Fibroblast of the conjunctiva (primary cell): ENCODE results near the gene PIERCE2.
"Not testable (repeated sequence)": the region's sequence is repeated elsewhere in the genome, so short reads cannot be mapped to it uniquely, and the experiment has no call there.

Source experiments
- DNase-seq: peaks from one replicate; pipeline ENCODE4 v3.0.0-alpha.2; 2010; ENCODE audit warnings: low read depth

Gene PIERCE2

GRCh38 chr15:55408012-55408928 is at the start of gene PIERCE2, which contains the start of gene CCPG1:
TSS of gene PIERCE2 (plus strand) at chr15:55408495. CDS start at chr15:55408769, 274 bp downstream.
TSS of gene CCPG1 (minus strand) at chr15:55408359. CDS start at chr15:55389424, 18,935 bp downstream.
- peak; percentile 95 for DNase-seq

DNA sequence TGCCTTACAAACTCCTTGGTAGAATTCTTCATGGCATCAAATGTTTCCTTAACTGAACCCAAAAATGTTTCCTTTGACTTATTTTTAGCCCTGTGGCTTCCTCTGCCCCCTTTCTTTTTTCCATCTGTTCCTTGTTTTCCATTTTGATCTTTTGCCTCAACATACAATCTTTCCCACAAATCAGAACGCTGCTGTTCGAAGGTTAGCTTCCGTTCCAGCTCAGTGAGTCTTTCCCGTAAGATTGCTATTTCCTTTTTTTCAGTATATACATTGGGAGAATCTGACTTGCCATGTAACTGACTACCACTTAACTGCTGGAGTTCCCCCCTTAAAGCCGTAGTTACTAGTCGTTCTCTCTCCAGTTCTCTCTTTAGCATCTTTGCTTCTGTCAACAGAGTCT is 48.0 kb upstream of the PIERCE2 start:
- DNase-seq, result no peak

DNA sequence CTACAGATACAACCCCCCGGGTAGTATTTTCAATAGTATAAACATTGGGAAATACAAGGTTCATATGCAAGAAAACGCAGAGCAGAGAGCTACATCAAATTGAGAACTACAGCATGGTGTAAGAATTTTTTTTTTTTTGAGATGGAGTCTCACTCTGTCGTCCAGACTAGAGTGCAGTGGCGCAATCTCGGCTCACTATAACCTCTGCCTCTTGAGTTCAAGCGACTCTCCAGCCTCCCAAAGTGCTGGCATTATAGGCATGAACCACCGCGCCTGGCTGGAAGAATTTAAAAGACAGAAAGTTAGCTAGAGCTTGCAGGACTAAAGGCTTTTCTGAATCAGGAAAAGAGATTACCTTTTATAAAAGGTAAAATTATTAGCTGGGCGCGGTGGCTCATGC is 47.2 kb upstream of the PIERCE2 start:
- no peak for DNase-seq

DNA sequence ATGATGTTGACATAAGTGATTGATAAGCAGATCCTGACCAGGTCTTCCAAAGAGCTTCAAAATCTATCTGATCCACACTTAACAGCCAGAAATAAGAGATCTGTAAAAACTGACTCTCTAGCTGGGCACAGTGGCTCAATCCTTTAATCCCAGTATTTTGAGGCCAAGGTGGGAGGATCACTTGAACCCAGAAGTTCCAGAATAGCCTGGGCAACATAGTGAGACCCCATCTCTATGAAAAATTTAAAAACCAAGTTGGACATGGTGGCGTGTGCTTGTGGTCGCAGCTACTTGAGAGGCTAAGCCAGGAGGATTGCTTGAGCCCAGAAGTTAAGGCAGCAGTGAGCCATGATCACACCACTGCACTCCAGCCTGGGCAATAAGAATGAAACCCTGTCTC is 45.7 kb upstream of the PIERCE2 start:
- no peak for DNase-seq

DNA sequence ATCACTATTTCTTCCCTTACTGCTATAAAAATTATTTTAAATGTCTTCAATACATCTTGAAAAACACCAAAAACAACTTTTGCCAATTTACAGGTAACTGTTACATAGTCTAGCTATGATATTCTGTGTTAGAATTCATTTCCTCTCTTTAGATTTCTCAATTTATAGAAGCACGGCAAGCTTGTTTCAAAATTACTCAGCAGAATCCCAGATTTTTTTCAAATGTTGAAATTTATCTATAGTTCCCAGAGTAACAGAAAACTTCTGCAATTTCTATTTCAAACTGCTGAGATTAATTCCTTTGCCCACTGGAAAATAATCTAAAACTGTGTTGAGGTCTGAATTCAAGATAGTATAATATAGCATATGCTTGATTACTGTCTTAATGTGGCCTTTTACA is 41.3 kb upstream of the PIERCE2 start:
- no peak for DNase-seq

DNA sequence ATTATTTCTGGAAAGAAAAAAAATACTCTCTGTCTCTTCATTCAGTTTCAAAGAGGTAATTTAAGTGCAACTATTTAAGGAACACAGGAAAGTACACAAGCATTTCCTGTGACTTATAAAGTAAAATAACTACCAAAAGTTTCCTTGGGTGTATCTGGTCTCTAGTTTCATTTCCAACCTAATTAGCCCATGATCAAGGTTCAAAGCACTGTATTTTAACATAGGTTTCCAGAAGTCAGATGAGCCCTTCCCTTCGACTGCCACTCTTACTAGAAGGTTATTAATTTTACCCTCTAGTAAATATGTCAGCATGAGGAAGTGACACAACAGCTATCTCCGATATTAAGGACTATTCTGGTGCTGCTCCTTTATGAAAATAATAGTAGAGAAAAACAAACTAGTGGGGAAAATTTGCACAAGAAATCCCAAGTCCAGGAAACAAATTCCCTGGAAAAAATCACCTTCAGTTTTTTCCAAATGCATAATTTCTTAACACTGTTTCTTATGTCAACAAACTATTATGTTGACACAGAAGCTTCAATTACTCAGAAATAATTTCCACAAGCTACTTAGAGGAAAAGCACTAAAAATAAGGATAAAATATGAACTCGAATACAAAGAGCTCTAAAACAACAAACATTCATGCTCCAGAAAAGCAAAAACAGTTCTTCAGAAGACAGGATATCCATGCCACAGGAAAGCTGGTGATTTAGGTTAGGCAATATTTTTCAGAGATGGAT is 35.4 kb upstream of the PIERCE2 start:
- DNase-seq, result no peak

GRCh38 chr15:55379095-55379494 is 29.2 kb upstream of the PIERCE2 start:
- DNase-seq, result no peak

- DNase-seq, result no peak
These were observed 26.7 kb upstream of the PIERCE2 start for GRCh38 chr15:55381595-55381994.

- DNase-seq, result no peak
These were observed 24.6 kb upstream of the PIERCE2 start for GRCh38 chr15:55383687-55384086.

DNA sequence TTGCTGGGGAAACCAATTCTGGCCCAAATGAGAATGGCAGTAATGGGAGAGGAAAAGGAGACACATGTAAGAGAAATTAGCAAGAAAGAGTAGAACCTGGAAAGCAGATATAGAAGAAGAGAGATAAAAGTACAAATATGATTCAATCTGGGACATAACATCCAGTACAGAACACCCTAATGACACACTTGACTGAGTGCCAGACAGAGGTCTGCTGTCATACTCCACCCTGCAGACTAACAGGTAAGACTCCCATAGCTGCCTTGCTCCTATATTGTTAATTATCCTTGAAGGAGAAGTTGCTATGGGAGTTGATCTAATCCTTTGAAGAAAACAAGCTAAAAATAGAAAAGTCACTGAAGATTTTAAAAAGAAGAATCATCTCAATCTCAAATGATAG is 21.3 kb upstream of the PIERCE2 start:
- DNase-seq, result no peak

GRCh38 chr15:55389264-55389607 is 19.1 kb upstream of the PIERCE2 start:
- DNase-seq, result no peak

- DNase-seq, result no peak
These were observed 13.6 kb upstream of the PIERCE2 start for GRCh38 chr15:55394694-55395093.

- no peak for DNase-seq
These were observed 10.1 kb upstream of the PIERCE2 start for GRCh38 chr15:55398243-55398642.

DNA sequence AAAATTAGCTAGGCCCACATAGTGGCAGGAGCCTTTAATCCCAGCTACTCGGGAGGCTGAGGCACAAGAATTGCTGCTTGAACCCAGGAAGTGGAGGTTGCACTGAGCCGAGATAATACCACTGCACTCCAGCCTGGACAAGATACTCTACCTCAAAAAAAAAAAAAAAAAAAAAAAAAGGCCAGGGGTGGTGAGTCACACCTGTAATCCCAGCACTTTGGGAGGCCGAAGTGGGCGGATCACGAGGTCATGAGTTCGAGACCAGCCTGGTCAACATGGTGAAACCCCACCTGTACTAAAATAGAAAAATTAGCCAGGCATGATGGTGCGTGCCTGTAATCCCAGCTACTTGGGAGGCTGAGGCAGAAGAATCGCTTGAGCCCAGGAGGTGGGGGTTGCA is 8.2 kb upstream of the PIERCE2 start:
- not testable (repeated sequence) for DNase-seq

DNA sequence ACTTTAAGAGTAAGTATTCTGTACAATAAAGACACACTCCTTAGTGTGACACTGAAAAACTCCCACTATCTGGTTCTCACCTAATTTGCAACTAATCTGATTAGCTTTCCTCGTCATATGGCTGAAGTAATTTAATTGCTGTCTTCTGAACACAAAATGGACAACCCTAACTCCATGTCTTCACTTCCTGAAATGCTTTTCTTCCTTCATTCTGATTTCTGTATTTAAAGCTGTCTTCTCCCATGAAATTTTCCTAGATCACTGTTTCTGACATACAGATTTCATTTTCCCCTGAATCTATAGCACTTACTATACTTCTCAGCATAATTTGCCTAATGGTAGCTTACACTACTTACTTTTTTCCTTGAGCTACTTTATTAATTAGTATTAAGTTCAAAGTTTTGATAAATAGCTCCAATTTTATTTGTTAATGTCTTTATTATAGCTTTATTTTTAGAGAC is 6.5 kb upstream of the PIERCE2 start:
- DNase-seq, result no peak

- peak; percentile 37 for DNase-seq
These were observed 5.6 kb upstream of the PIERCE2 start for GRCh38 chr15:55402707-55403106.

DNA sequence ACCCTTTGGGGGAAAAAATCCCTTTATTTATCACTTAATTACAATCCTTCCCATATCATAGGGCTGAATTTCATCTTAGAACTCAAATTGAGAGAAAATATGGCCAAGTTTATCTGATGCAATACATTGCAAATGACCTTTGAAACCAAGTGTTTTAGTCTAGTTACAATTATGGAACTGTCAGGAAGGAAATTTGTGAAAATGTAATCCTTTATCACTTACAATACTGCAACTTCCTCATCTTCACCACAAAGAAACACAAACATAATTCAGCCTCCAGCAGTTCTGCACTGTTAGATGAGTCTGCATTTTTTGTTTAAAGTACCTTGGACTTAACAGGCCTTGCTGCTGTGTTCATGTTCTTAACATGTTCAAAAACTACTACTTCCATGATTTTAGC is 4.8 kb upstream of the PIERCE2 start:
- DNase-seq, result peak; percentile 58

GRCh38 chr15:55407498-55408011 is 740 bp upstream of the PIERCE2 start:
- peak; percentile 12 for DNase-seq

GRCh38 chr15:55408976-55409375 is 681 bp downstream of the PIERCE2 start:
- DNase-seq, result not testable (repeated sequence)

DNA sequence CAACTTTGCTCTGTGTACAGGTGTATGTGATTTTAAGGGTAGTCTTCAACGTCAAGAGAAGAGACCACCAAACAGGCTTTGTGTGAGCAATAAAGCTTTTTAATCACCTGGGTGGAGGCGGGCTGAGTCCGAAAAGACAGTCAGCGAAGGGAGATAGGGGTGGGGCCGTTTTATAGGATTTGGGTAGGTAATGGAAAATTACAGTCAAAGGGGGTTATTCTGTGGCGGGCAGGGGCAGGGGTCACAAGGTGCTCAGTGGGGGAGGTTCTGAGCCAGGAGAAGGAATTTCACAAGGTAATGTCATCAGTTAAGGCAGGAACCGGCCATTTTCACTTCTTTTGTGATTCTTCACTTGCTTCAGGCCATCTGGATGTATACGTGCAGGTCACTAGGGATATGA is 9.4 kb downstream of the PIERCE2 start:
- not testable (repeated sequence) for DNase-seq

- DNase-seq, result no peak
These were observed 12.0 kb downstream of the PIERCE2 start for GRCh38 chr15:55420171-55420866.

DNA sequence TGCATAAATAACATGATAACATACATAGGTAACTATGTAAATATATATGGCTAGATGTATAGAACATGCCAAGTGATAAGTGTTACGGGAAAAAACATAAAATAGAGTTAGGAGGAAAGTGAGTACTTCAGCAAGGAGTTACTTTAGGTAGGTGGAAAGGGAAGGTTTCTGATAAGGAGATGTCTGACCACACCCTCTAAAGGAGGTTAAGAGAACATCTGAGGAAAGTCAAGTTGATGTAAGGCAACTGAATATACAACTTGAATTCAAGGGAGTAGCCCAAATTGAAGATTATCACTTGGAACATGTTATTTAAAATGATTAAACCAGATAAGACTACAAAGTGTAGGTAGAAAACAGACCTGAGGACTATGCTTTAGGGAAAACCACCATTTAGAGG is 13.8 kb downstream of the PIERCE2 start:
- no peak for DNase-seq
